GOT3 (cell line): ENCODE data around the gene KCNH5.

Source experiments
- DNase-seq: peaks from one replicate; lab custom pipeline; 2025; ENCODE audit warnings: mixed read lengths; lab: John Stamatoyannopoulos, UW

Gene KCNH5

DNA sequence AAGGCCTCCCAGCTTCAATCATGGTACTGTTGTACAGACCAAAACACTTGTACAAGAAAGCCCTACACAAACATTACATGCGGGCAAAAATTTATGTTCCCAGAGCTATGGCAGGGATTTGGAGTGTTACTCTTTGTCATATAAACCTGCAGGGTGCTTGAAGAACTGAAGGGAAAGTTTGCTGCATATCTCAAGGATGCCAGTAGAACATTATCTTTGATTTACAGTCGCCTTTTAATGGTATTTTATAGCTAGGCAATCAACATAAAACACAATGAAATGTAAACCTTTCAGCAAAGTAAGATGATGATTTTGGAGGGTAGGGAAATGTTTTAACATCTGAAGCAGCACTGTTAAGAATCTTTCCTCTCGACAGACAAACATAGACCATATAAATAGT, 305.6 kb downstream of the KCNH5 start:
- no peak for DNase-seq

GRCh38 chr14:62736048-62737043, 308.9 kb downstream of the KCNH5 start:
- DNase-seq = no peak

DNA sequence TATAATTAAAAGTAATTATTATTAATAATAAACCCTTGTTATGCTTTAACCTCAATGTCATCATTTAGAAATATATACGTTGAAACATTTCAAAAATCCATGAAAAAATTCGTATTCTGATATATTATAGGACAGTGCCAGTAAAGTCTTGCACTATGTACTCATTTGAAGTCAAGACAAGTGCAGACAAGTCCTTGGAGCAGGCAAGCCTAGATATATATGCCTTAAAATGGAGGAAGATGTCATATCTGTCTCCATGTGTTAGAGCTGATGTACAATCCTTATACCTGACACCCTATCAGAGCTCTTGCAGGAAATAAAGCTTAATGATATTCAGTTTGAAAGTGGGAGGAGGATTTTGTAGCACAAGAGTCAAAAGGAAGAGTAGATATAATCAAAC, 310.4 kb downstream of the KCNH5 start:
- no peak for DNase-seq

GRCh38 chr14:62722406-62722805, 322.9 kb downstream of the KCNH5 start:
- no peak for DNase-seq

GRCh38 chr14:62718629-62719028, 326.6 kb downstream of the KCNH5 start:
- DNase-seq = no peak

GRCh38 chr14:62711351-62712023, 333.8 kb downstream of the KCNH5 start:
- DNase-seq = no peak

- no peak for DNase-seq
These were observed 334.4 kb downstream of the KCNH5 start for GRCh38 chr14:62710811-62711210.

GRCh38 chr14:62709773-62710172, 335.5 kb downstream of the KCNH5 start:
- DNase-seq = no peak

DNA sequence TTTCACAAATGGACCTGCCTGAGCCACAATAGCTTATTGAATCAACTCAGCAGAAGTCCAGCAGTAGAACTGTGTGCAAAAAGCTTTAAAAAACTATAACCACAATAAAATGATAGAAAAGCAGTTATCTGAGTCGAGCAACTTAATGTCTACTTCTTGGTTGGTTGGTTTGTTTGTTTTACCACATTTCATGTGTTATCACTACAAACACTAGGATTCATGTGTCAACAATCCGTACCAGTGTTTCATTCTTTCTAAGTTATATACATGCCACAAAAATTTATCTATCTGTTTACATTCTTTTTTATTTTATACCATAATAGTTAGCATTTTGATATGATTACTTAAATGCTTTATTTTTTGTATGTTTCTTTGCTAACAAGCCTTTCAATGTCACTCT, 339.0 kb downstream of the KCNH5 start:
- DNase-seq = no peak

DNA sequence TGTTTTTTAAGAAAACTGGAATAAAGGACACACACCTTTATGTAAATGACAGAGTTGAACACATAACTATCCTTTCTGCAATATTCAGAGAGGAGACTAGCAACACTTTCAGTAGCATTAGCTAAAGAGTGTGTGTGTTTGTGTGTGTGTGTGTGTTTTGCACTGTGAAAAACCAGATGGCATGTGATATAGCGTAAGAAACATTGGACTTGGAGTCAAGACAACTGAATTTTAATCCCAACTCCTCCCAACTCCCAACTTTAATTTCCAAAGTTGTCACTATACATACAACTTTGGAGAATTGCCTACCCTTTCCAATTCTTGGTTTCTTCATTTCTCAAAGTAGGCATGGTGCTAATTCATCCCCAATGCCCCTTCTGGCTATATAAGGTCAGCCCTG, 347.8 kb downstream of the KCNH5 start:
- no peak for DNase-seq

GRCh38 chr14:62696929-62697328, 348.3 kb downstream of the KCNH5 start:
- no peak for DNase-seq

DNA sequence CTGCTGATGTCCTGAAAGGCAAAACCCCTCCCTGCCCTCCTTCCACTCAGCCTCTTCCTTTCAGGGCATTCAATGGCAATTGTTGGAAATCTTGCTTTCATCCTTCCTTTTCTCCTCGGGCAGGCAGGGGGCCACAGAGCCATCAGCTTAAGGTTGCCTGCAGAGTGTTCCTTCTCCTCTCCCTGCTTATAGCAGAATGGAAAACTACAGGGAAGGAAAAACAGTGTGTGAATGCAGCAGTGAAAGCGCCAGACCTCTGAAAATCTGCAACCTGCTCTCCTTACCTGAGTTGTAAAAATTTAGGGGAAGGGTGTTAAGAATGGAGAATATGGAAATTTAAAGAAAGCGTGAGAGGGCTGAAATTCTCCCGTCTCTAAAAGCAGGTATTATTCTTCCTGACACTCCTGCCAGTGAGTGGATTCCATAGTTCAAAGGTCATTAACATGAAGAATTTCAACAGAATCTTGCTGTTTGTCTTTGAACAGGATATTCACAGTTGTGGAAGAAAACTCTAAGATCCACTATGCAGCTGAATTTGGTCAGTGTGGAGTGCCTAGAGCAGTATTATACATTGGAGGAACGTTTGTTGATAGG, 348.8 kb downstream of the KCNH5 start:
- DNase-seq = no peak

DNA sequence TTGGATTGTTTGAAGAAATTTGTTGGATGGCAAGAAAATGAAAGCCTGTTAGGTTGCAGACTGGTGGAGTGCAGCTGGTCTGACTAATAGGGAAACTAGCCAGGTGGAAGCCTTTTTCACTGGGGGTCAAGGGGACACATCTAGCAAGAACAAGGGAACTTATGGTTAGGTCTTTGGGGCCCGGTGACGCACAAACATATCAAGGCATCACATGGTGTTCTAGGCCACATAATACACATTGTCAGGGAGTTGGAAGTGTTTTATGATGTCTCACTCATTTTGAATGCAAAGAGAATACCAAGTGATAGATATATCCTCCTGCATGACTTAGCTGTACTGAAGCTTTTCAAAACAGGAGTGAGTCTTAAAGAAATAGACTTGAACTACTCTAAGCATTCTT, 351.2 kb downstream of the KCNH5 start:
- DNase-seq = no peak

DNA sequence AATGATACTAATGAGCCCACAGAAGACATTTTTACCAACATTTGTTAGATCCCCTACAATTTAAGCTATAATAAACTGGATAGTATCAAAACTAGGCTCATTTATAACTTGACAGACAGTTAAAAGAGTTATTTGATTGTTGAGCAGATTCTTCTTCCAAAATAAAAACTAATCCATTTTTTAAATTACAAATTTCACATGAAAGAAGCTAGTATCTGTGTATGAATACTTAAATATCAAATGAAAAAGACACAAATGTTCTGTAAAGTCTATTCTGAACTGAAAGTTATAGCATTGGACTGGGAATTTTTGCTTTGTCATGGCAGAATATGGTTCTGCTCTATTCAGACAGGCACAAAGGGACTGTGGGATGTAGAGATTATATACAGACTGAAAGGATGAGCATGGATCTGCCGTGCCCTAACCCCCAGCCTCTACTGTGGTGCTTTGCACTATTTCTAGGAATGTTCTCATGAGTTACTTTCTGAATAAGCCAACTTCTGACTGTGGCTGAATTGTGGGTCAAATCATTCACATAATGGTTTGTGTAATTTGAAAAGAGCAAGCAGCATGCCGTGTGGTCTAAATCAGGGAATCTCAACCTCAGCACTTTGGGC, 352.7 kb downstream of the KCNH5 start:
- no peak for DNase-seq

GRCh38 chr14:62691647-62692489, 353.4 kb downstream of the KCNH5 start:
- no peak for DNase-seq

- no peak for DNase-seq
These were observed 355.5 kb downstream of the KCNH5 start for GRCh38 chr14:62689733-62690132.

DNA sequence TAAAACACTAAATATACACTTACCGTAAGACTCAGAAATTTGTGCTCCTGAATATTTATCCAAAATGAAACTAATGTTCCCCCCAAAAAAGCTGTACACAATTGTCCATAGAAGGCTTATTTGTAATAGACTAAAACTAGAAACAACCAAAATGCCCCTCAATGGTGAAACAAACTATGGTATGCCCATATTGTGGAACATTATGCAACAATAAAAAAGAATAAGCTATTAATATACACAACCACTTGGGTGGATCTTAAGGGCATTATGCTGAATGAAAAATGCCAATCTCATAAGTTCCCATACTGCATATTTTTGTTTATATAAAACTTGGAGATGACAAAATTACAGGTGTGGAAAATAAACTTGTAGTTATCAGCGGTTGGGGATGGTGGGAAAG, 357.4 kb downstream of the KCNH5 start:
- DNase-seq = no peak

- no peak for DNase-seq
These were observed 360.9 kb downstream of the KCNH5 start for GRCh38 chr14:62684376-62684775.

GRCh38 chr14:62682208-62682607, 363.1 kb downstream of the KCNH5 start:
- DNase-seq = no peak

- no peak for DNase-seq
These were observed 370.6 kb downstream of the KCNH5 start for GRCh38 chr14:62674563-62675237.
